HT-29 (cell line): Measurements from ENCODE around the gene LSM7. TPM values are rescaled to one million over a fixed set of nuclear protein-coding genes. Genes with fewer than 3 reads are reported as not detected.

Source experiments
- DNase-seq: peaks from one replicate; pipeline ENCODE4 v3.0.0-alpha.2; 2015; ENCODE audit warnings: low spot score
- total RNA-seq: library from RNA; depleted of rRNA; stranded (reverse); fragments of >200 nt; shearing (Covaris generic); gene quantifications from 2 replicates; pipeline ENCODE4 v1.2.3, GENCODE V29; 2014

Gene LSM7
- total RNA-seq, 1 experiment from 2014 or later = 306 TPM

GRCh38 chr19:2338751-2339643, 10.6 kb upstream of the LSM7 start:
- DNase-seq = no peak

GRCh38 chr19:2338055-2338615, 9.7 kb upstream of the LSM7 start:
- no peak for DNase-seq

DNA sequence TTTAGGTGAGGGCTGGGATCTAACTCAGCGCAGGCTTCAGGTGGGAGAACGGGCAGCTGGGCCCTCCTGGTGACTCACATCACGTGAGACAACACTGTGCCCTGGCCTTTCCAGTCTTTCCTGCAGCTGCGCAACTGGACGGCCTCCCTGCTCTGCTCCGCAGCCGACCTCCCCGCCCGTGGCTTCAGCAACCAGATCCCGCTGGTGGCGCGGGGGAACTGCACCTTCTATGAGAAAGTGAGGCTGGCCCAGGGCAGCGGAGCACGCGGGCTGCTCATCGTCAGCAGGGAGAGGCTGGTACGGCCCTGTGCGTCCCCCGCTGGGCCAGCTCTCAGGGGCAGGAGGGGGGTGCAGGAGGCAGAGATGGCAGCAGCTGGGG, 8.9 kb upstream of the LSM7 start:
- DNase-seq = peak; percentile 34

- no peak for DNase-seq
Measured at GRCh38 chr19:2336528-2337328, 8.3 kb upstream of the LSM7 start.

- no peak for DNase-seq
Measured at GRCh38 chr19:2335848-2336247, 7.5 kb upstream of the LSM7 start.

- DNase-seq = no peak
Measured at GRCh38 chr19:2334986-2335846, 6.8 kb upstream of the LSM7 start.

GRCh38 chr19:2334426-2334825, 6.0 kb upstream of the LSM7 start:
- DNase-seq = no peak

- peak; percentile 38 for DNase-seq
Measured at GRCh38 chr19:2333807-2334211, 5.4 kb upstream of the LSM7 start.

GRCh38 chr19:2333027-2333806, 4.8 kb upstream of the LSM7 start:
- peak; percentile 51 for DNase-seq

DNA sequence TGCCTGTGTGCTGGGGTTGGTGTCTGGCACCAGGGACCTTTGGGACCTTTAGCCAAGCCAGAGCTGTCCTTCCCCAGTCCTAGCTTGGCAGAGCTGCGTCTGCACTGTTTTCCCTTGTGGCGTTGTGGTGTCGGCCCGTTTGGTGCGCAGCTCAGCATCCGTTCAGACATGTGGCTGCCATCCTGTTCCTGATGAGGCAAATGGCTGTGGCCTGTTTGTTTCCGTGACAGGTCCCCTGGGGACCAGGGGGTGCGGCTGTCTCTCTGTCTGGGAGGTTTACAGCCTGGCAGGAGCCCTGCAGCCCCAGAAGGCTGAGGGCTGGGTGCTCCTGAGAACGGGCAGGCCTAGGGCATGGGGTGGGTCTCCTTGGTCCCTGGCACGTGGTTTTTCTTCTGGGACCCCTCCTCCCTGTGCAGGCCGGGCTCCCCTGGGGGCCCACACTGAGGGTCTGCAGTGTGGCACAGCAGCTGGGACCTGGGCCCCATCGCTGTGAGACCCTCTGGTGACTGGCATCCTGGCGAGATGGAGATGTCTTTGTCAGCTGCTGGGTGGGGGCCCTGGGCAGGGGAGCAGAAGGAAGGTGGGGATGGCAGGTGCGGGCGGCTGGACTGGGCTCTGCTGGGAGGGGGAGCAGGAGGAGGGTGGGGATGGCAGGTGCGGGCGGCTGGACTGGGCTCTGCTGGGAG, 4.1 kb upstream of the LSM7 start:
- DNase-seq = peak; percentile 34

DNA sequence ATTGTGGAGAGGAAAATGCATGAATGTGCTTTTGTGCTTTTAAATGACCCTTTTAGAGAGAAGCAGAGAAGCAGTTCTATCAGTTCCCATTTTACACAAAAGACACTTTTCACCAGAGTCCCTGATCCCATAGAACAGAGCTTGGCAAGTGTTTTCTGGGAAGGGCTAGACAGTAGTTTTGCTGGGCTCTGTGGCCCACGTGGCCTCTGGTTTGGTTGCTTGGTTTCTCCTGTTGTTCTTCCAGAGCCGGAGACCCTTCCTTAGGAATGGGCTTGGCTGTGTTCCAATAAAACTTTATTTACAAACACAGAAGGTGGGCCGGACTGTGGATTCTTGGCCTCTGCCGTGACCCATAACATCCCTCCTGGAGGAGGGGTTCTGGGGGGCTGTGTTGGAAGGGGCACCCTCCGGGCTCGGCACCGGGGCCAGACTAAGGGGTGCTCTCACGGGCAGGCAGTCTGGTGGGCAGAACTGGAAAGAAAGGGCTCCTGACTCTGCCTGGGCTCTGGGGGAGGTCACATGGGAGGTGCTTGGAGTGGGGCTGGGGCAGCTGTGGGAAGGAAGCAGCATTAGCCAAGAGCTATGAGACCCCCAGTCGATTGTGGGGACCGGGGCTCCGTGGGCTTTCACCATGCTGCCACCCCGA, 3.3 kb upstream of the LSM7 start:
- no peak for DNase-seq

- peak; percentile 89 for DNase-seq
Measured at GRCh38 chr19:2330632-2331284, 2.4 kb upstream of the LSM7 start.

- no peak for DNase-seq
Measured at GRCh38 chr19:2330255-2330631, 1.9 kb upstream of the LSM7 start.

- DNase-seq = no peak
Measured at GRCh38 chr19:2329501-2329916, 1.1 kb upstream of the LSM7 start.

DNA sequence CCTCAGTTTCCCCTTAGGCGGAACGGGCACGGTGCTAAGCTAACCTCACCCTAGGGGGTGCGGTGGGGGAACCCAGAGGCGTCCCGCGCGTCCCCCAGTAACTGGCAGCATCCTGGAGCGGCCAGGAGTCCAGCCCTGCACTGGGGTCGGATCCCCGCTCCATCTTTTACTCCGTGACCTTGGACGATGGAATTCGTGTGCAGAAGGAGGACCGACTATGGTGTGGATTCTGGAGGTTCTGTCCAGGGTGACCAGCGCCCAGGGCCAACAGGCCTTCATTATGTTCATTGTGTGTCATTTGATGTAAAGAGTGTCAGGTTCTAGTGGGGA, 728 bp upstream of the LSM7 start:
- peak; percentile 17 for DNase-seq

DNA sequence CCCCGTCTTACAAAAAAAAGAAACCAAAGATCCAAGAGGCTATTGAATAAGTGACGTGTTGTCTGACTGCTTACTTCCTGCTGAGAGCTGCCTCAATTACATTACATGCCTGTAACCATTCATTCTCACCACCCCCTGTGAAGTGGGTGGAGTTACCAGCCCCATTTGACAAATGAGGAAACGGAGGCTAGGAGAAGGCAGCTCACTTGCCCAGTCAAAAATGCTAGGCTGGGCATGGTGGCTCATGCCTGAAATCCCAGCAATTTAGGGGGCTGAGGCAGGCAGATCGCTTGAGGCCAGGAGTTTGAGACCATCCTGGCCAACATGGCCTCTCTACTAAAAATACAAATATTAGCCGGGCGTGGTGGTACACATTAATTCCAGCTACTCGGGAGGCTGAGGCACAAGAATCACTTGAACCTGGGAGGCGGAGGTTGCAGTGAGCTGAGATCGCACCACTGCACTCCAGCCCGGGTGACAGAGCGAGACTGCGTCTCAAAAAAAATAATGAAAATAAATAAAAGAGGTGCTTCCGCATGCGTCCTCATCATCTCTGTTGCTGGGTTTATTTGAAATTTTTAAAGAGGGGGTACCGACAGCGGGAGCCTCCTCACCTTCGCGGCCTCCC, 499 bp downstream of the LSM7 start:
- no peak for DNase-seq

- DNase-seq = no peak
Measured at GRCh38 chr19:2326699-2327360, 1.6 kb downstream of the LSM7 start.
